ENCODE data around the gene CTSV. TPM values are rescaled to one million over a fixed set of nuclear protein-coding genes. Genes with fewer than 3 reads are reported as not detected.

Gene CTSV
- total RNA-seq (2014; rRNA removed; shearing (Covaris generic)): 0.83 and 0.90 TPM in 2 replicates

GRCh38 chr9:97038611-97039513, at the start of gene CTSV:
Gene CTSV (minus strand): TSS chr9:97039142. CDS start chr9:97038043, 1,099 bp downstream.

Other genes with a start within 250 kb of the CTSV start
- 8.4 and 8.8 TPM in 2 replicates for gene ZNF782, start 184.6 kb downstream of the CTSV start, total RNA-seq (2014; rRNA removed; shearing (Covaris generic))
- gene NUTM2G, start 110.3 kb downstream of the CTSV start, total RNA-seq (2014; rRNA removed; shearing (Covaris generic)): not detected in 2 replicates